WTC11 (cell line): ENCODE measurements around the gene VCAN. TPM values are rescaled to one million over a fixed set of nuclear protein-coding genes. Genes with fewer than 3 reads are reported as not detected.

ENCODE experiments used
- ATAC-seq: fragments of 200-7000 bp; cut with Tn5 transposase; 2 replicates; pipeline ENCODE4 v1.10.0; 2021; ENCODE audit warnings: mild to moderate bottlenecking, moderate library complexity
- CTCF ChIA-PET: fragments of 300-600 bp; sonication (Branson Sonifier 250); formaldehyde crosslinking; loops from one replicate; lab custom pipeline; 2021; ENCODE audit warnings: antibody characterized with exemption; lab: Charles Lee
- POLR2A ChIA-PET: fragments of 350-600 bp; sonication (Branson Sonifier 250); formaldehyde crosslinking; loops from one replicate; lab custom pipeline; 2021; ENCODE audit warnings: antibody characterized with exemption; lab: Charles Lee
- DNase-seq: peaks from one replicate; pipeline ENCODE4 v3.0.0; 2021; ENCODE audit warnings: low spot score
- H3K27ac Mint-ChIP-seq: 2 replicates; pipeline ENCODE4 v1.8.0; 2021; ENCODE audit warnings: mixed read lengths
- H3K27me3 Mint-ChIP-seq: 2 replicates; pipeline ENCODE4 v1.8.0; 2021; ENCODE audit warnings: low read depth, mild to moderate bottlenecking, moderate library complexity, mixed read lengths
- H3K36me3 Mint-ChIP-seq: 2 replicates; pipeline ENCODE4 v1.8.0; 2021; ENCODE audit warnings: mixed read lengths
- H3K4me1 Mint-ChIP-seq: 2 replicates; pipeline ENCODE4 v1.8.0; 2022; ENCODE audit warnings: mixed read lengths
- H3K4me3 Mint-ChIP-seq: 2 replicates; pipeline ENCODE4 v1.8.0; 2021; ENCODE audit warnings: mild to moderate bottlenecking, moderate library complexity, mixed read lengths
- H3K9me3 Mint-ChIP-seq: 2 replicates; pipeline ENCODE4 v1.8.0; 2021; ENCODE audit warnings: mixed read lengths
- ATF1 ChIP-seq: sonication (generic); formaldehyde crosslinking; IDR thresholded peaks from 2 replicates; pipeline ENCODE4 v1.8.1; 2023; ENCODE audit warnings: mild to moderate bottlenecking, moderate library complexity, missing genetic modification reagents
- CREB1 ChIP-seq: sonication (generic); formaldehyde crosslinking; IDR thresholded peaks from 2 replicates; pipeline ENCODE4 v1.8.0; 2023; ENCODE audit warnings: mild to moderate bottlenecking, missing genetic modification reagents
- HMGA2 ChIP-seq: fragments of 250-450 bp; sonication (Bioruptor Pico); IDR thresholded peaks from 2 replicates; pipeline ENCODE4 v1.4.0; 2021; ENCODE audit warnings: mild to moderate bottlenecking, moderate library complexity
- IRF2 ChIP-seq: sonication (generic); formaldehyde crosslinking; IDR thresholded peaks from 2 replicates; pipeline ENCODE4 v1.8.0; 2022; ENCODE audit warnings: low read depth, missing genetic modification reagents, borderline replicate concordance
- NFYB ChIP-seq: sonication (generic); formaldehyde crosslinking; conservative IDR thresholded peaks from 2 replicates; pipeline ENCODE4 v1.8.0; 2022; ENCODE audit warnings: low read depth, missing genetic modification reagents
- NR1H2 ChIP-seq: sonication (generic); formaldehyde crosslinking; IDR thresholded peaks from 2 replicates; pipeline ENCODE4 v1.9.0; 2021; ENCODE audit warnings: mild to moderate bottlenecking, moderate library complexity, missing genetic modification reagents
- PRRX2 ChIP-seq: fragments of 250-450 bp; sonication (Bioruptor Pico); IDR thresholded peaks from 2 replicates; pipeline ENCODE4 v1.8.0; 2021; ENCODE audit warnings: mild to moderate bottlenecking
- STAT6 ChIP-seq: sonication (generic); formaldehyde crosslinking; conservative IDR thresholded peaks from 2 replicates; pipeline ENCODE4 v1.8.1; 2023; ENCODE audit warnings: mild to moderate bottlenecking, low read depth, missing genetic modification reagents, moderate library complexity
- TEAD1 ChIP-seq: sonication (generic); formaldehyde crosslinking; IDR thresholded peaks from 2 replicates; pipeline ENCODE4 v1.8.0; 2022; ENCODE audit warnings: mild to moderate bottlenecking, missing genetic modification reagents
- ZMAT4 ChIP-seq: fragments of 250-450 bp; sonication (Bioruptor Pico); IDR thresholded peaks from 2 replicates; pipeline ENCODE4 v1.9.0; 2021; ENCODE audit warnings: mild to moderate bottlenecking
- ZNF219 ChIP-seq: sonication (generic); formaldehyde crosslinking; IDR thresholded peaks from 2 replicates; pipeline ENCODE4 v1.8.0; 2023; ENCODE audit warnings: missing genetic modification reagents, mild to moderate bottlenecking, borderline replicate concordance
- ZNF263 ChIP-seq: sonication (generic); formaldehyde crosslinking; IDR thresholded peaks from 2 replicates; pipeline ENCODE4 v1.8.1; 2022; ENCODE audit warnings: low read depth, mild to moderate bottlenecking, moderate library complexity, missing genetic modification reagents
- ZNF317 ChIP-seq: sonication (generic); formaldehyde crosslinking; IDR thresholded peaks from 2 replicates; pipeline ENCODE4 v1.8.1; 2023; ENCODE audit warnings: low read depth, mild to moderate bottlenecking, moderate library complexity, missing genetic modification reagents, borderline replicate concordance
- ZNF396 ChIP-seq: fragments of 250-450 bp; sonication (Bioruptor Pico); IDR thresholded peaks from 2 replicates; pipeline ENCODE4 v1.8.0; 2021; ENCODE audit warnings: mild to moderate bottlenecking, moderate library complexity, borderline replicate concordance
- total RNA-seq: library from RNA; stranded (reverse); gene quantifications from 3 replicates; pipeline ENCODE4 v1.2.3, GENCODE V29; 2021
- TF ChIP-seq, protein P1 (sequence below): sonication (generic); formaldehyde crosslinking; IDR thresholded peaks from 2 replicates; pipeline ENCODE4 v1.8.1; 2022; ENCODE audit warnings: low read depth, mild to moderate bottlenecking, moderate library complexity, missing genetic modification reagents, borderline replicate concordance
- TF ChIP-seq, protein P2 (sequence below): fragments of 250-450 bp; sonication (Bioruptor Pico); IDR thresholded peaks from 2 replicates; pipeline ENCODE4 v1.8.0; 2021; ENCODE audit warnings: mild to moderate bottlenecking
- TF ChIP-seq, protein P3 (sequence below): sonication (generic); formaldehyde crosslinking; IDR thresholded peaks from 2 replicates; pipeline ENCODE4 v1.8.0; 2023; ENCODE audit warnings: missing genetic modification reagents, mild to moderate bottlenecking, borderline replicate concordance
- TF ChIP-seq, protein P4 (sequence below): sonication (generic); formaldehyde crosslinking; IDR thresholded peaks from 2 replicates; pipeline ENCODE4 v1.8.1; 2023; ENCODE audit warnings: mild to moderate bottlenecking, missing genetic modification reagents, moderate library complexity
- TF ChIP-seq, protein P5 (sequence below): fragments of 250-450 bp; sonication (Bioruptor Pico); IDR thresholded peaks from 2 replicates; pipeline ENCODE4 v1.9.0; 2021; ENCODE audit warnings: moderate library complexity, mild to moderate bottlenecking, inconsistent platforms, borderline replicate concordance
- TF ChIP-seq, protein P6 (sequence below): sonication (generic); formaldehyde crosslinking; conservative IDR thresholded peaks from 2 replicates; pipeline ENCODE4 v1.8.1; 2022; ENCODE audit warnings: mild to moderate bottlenecking, missing genetic modification reagents

The VCAN gene
- total RNA-seq, 1 experiment from 2014 or later = 276 TPM

GRCh38 chr5:83589786-83590185 lies 118.2 kb downstream of the VCAN start (continued):
- no peak for TF ChIP-seq PRRX2
- TF ChIP-seq NR1H2 (CRISPR knock-in tag) = no peak
- no peak for TF ChIP-seq CREB1 (CRISPR knock-in tag)
- TF ChIP-seq NFYB = no peak

GRCh38 chr5:83590966-83591365 lies 119.4 kb downstream of the VCAN start:
- H3K27ac Mint-ChIP-seq = no peak overlapping the region
- no peak for TF ChIP-seq ZMAT4 (CRISPR knock-in tag)
- TF ChIP-seq TEAD1 (CRISPR knock-in tag) = no peak
- TF ChIP-seq, all 79 proteins: peak for 0
- CTCF ChIA-PET = no interaction called here
- Mint-ChIP-seq H3K27me3 (no peaks in the 10 kb centered on the region), H3K9me3 (no peaks in the 10 kb centered on the region), H3K4me3 (no peak overlapping the region), H3K36me3 (no peaks in the 10 kb centered on the region), H3K4me1 (no peaks in the 10 kb centered on the region)
- DNase-seq = no peak
- no peak for ATAC-seq
- POLR2A ChIA-PET = no interaction called here

GRCh38 chr5:83595217-83595616 lies 123.7 kb downstream of the VCAN start:
- POLR2A ChIA-PET = no interaction called here
- H3K36me3 Mint-ChIP-seq = no peaks in the 10 kb centered on the region
- no peaks in the 10 kb centered on the region for H3K4me1 Mint-ChIP-seq
- TF ChIP-seq, protein P1, sequence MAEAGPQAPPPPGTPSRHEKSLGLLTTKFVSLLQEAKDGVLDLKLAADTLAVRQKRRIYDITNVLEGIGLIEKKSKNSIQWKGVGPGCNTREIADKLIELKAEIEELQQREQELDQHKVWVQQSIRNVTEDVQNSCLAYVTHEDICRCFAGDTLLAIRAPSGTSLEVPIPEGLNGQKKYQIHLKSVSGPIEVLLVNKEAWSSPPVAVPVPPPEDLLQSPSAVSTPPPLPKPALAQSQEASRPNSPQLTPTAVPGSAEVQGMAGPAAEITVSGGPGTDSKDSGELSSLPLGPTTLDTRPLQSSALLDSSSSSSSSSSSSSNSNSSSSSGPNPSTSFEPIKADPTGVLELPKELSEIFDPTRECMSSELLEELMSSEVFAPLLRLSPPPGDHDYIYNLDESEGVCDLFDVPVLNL (CRISPR knock-in tag) = no peak
- TF ChIP-seq IRF2 (CRISPR knock-in tag) (no peak), CREB1 (CRISPR knock-in tag) (no peak), STAT6 (CRISPR knock-in tag) (no peak), ZNF263 (no peak), ZNF219 (no peak), ZNF396 (CRISPR knock-in tag) (no peak), ZNF317 (CRISPR knock-in tag) (no peak), HMGA2 (CRISPR knock-in tag) (no peak), ATF1 (CRISPR knock-in tag) (no peak)
- TF ChIP-seq, protein P2, sequence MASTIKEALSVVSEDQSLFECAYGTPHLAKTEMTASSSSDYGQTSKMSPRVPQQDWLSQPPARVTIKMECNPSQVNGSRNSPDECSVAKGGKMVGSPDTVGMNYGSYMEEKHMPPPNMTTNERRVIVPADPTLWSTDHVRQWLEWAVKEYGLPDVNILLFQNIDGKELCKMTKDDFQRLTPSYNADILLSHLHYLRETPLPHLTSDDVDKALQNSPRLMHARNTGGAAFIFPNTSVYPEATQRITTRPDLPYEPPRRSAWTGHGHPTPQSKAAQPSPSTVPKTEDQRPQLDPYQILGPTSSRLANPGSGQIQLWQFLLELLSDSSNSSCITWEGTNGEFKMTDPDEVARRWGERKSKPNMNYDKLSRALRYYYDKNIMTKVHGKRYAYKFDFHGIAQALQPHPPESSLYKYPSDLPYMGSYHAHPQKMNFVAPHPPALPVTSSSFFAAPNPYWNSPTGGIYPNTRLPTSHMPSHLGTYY = no peak
- TF ChIP-seq, protein P3, sequence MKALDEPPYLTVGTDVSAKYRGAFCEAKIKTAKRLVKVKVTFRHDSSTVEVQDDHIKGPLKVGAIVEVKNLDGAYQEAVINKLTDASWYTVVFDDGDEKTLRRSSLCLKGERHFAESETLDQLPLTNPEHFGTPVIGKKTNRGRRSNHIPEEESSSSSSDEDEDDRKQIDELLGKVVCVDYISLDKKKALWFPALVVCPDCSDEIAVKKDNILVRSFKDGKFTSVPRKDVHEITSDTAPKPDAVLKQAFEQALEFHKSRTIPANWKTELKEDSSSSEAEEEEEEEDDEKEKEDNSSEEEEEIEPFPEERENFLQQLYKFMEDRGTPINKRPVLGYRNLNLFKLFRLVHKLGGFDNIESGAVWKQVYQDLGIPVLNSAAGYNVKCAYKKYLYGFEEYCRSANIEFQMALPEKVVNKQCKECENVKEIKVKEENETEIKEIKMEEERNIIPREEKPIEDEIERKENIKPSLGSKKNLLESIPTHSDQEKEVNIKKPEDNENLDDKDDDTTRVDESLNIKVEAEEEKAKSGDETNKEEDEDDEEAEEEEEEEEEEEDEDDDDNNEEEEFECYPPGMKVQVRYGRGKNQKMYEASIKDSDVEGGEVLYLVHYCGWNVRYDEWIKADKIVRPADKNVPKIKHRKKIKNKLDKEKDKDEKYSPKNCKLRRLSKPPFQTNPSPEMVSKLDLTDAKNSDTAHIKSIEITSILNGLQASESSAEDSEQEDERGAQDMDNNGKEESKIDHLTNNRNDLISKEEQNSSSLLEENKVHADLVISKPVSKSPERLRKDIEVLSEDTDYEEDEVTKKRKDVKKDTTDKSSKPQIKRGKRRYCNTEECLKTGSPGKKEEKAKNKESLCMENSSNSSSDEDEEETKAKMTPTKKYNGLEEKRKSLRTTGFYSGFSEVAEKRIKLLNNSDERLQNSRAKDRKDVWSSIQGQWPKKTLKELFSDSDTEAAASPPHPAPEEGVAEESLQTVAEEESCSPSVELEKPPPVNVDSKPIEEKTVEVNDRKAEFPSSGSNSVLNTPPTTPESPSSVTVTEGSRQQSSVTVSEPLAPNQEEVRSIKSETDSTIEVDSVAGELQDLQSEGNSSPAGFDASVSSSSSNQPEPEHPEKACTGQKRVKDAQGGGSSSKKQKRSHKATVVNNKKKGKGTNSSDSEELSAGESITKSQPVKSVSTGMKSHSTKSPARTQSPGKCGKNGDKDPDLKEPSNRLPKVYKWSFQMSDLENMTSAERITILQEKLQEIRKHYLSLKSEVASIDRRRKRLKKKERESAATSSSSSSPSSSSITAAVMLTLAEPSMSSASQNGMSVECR = no peak
- TF ChIP-seq, protein P4, sequence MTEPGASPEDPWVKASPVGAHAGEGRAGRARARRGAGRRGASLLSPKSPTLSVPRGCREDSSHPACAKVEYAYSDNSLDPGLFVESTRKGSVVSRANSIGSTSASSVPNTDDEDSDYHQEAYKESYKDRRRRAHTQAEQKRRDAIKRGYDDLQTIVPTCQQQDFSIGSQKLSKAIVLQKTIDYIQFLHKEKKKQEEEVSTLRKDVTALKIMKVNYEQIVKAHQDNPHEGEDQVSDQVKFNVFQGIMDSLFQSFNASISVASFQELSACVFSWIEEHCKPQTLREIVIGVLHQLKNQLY = no peak
- TF ChIP-seq, protein P5, sequence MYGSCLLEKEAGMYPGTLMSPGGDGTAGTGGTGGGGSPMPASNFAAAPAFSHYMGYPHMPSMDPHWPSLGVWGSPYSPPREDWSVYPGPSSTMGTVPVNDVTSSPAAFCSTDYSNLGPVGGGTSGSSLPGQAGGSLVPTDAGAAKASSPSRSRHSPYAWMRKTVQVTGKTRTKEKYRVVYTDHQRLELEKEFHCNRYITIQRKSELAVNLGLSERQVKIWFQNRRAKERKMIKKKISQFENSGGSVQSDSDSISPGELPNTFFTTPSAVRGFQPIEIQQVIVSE (CRISPR knock-in tag) = no peak
- TF ChIP-seq, protein P6, sequence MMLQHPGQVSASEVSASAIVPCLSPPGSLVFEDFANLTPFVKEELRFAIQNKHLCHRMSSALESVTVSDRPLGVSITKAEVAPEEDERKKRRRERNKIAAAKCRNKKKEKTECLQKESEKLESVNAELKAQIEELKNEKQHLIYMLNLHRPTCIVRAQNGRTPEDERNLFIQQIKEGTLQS (CRISPR knock-in tag) = no peak
- no peak for ATAC-seq
- no peak for DNase-seq
- H3K27ac Mint-ChIP-seq = no peak overlapping the region
- CTCF ChIA-PET = interaction anchor here (0.7 to 1.2 kb wide), 3 partner anchors 9 to 13 kb away, joined by 4 read pairs; no protein-coding TSS in a partner anchor
- no peaks in the 10 kb centered on the region for H3K27me3 Mint-ChIP-seq
- H3K9me3 Mint-ChIP-seq = no peaks in the 10 kb centered on the region
- H3K4me3 Mint-ChIP-seq = no peak overlapping the region
